KOPT-K1 (cell line): Measurements from ENCODE around the gene ELFN2.
"Not testable (repeated sequence)": the region's sequence is repeated elsewhere in the genome, so short reads cannot be mapped to it uniquely, and the experiment has no call there.

Experiments used
- H3K27ac ChIP-seq: fragments of 200-600 bp; sonication (generic); 2 replicates; pipeline ENCODE4 v1.5.1; 2016; ENCODE audit warnings: antibody characterized with exemption, mild to moderate bottlenecking, low read depth, low read length; ENCODE audit not compliant: poor library complexity, severe bottlenecking
- H3K36me3 ChIP-seq: fragments of 200-600 bp; sonication (generic); 2 replicates; pipeline ENCODE4 v1.5.1; 2017; ENCODE audit warnings: antibody characterized with exemption, mild to moderate bottlenecking, low read length, moderate library complexity; ENCODE audit not compliant: insufficient read depth
- H3K9me3 ChIP-seq: fragments of 200-600 bp; sonication (generic); 2 replicates; pipeline ENCODE4 v1.5.1; 2017; ENCODE audit warnings: antibody characterized with exemption, low read length, mild to moderate bottlenecking; ENCODE audit not compliant: insufficient read depth, poor library complexity, severe bottlenecking

Gene ELFN2

GRCh38 chr22:37412495-37413250, 14.6 kb downstream of the ELFN2 start:
- Histone ChIP-seq H3K36me3 (no peaks in the 10 kb centered on the region), H3K27ac (no peak overlapping the region), H3K9me3 (no peaks in the 10 kb centered on the region)

GRCh38 chr22:37411655-37412054, 15.6 kb downstream of the ELFN2 start:
- H3K36me3 ChIP-seq, result no peaks in the 10 kb centered on the region
- H3K9me3 ChIP-seq, result no peaks in the 10 kb centered on the region
- no peak overlapping the region for H3K27ac ChIP-seq

GRCh38 chr22:37410174-37411055, 16.9 kb downstream of the ELFN2 start:
- Histone ChIP-seq H3K36me3 (no peaks in the 10 kb centered on the region), H3K27ac (no peak overlapping the region), H3K9me3 (no peaks in the 10 kb centered on the region)

GRCh38 chr22:37409459-37410050, 17.7 kb downstream of the ELFN2 start:
- Histone ChIP-seq H3K36me3 (no peaks in the 10 kb centered on the region), H3K9me3 (no peaks in the 10 kb centered on the region), H3K27ac (no peak overlapping the region)

- Histone ChIP-seq H3K27ac (no peak overlapping the region), H3K9me3 (no peaks in the 10 kb centered on the region), H3K36me3 (no peaks in the 10 kb centered on the region)
Measured at GRCh38 chr22:37409031-37409430, 18.2 kb downstream of the ELFN2 start.

GRCh38 chr22:37407856-37408255, 19.4 kb downstream of the ELFN2 start:
- Histone ChIP-seq H3K27ac (no peak overlapping the region), H3K9me3 (no peaks in the 10 kb centered on the region), H3K36me3 (no peaks in the 10 kb centered on the region)

- H3K9me3 ChIP-seq, result no peaks in the 10 kb centered on the region
- H3K36me3 ChIP-seq, result no peaks in the 10 kb centered on the region
- H3K27ac ChIP-seq, result no peak overlapping the region
Measured at GRCh38 chr22:37406441-37407235, 20.6 kb downstream of the ELFN2 start.

GRCh38 chr22:37404091-37404490, 23.2 kb downstream of the ELFN2 start:
- no peaks in the 10 kb centered on the region for H3K36me3 ChIP-seq
- no peak overlapping the region for H3K27ac ChIP-seq
- H3K9me3 ChIP-seq, result no peaks in the 10 kb centered on the region

GRCh38 chr22:37403267-37403960, 23.9 kb downstream of the ELFN2 start:
- no peak overlapping the region for H3K27ac ChIP-seq
- H3K36me3 ChIP-seq, result no peaks in the 10 kb centered on the region
- H3K9me3 ChIP-seq, result no peaks in the 10 kb centered on the region

- Histone ChIP-seq H3K36me3 (no peaks in the 10 kb centered on the region), H3K9me3 (no peaks in the 10 kb centered on the region), H3K27ac (no peak overlapping the region)
Measured at GRCh38 chr22:37402184-37402506, 25.1 kb downstream of the ELFN2 start.

- Histone ChIP-seq H3K9me3 (no peaks in the 10 kb centered on the region), H3K36me3 (no peaks in the 10 kb centered on the region), H3K27ac (no peak overlapping the region)
Measured at GRCh38 chr22:37401401-37402183, 25.7 kb downstream of the ELFN2 start.

- Histone ChIP-seq H3K36me3 (no peaks in the 10 kb centered on the region), H3K27ac (no peak overlapping the region), H3K9me3 (no peaks in the 10 kb centered on the region)
Measured at GRCh38 chr22:37400719-37401118, 26.6 kb downstream of the ELFN2 start.

GRCh38 chr22:37399457-37399856, 27.8 kb downstream of the ELFN2 start:
- H3K9me3 ChIP-seq, H3K27ac ChIP-seq, H3K36me3 ChIP-seq: not testable (repeated sequence)

- Histone ChIP-seq H3K9me3 (no peaks in the 10 kb centered on the region), H3K36me3 (no peaks in the 10 kb centered on the region), H3K27ac (no peak overlapping the region)
Measured at GRCh38 chr22:37397226-37397625, 30.1 kb downstream of the ELFN2 start.
